Mesenchymal stem cell (in vitro differentiated cells and primary cell): ENCODE results near the gene USE1.
A peak's percentile ranks its signal among the peaks of the same experiment; 100 is the strongest.

Experiments
- DNase-seq: peaks from one replicate; pipeline ENCODE4 v3.0.0-alpha.2; 2013
- H2AFZ ChIP-seq: one replicate; pipeline ENCODE4 v1.6.1; 2013; ENCODE audit warnings: low read depth, mild to moderate bottlenecking, control low read depth, inconsistent platforms, low read length, moderate library complexity
- H2AK5ac ChIP-seq: 2 replicates; pipeline ENCODE4 v1.6.1; 2013; ENCODE audit warnings: low read length, moderate library complexity, mild to moderate bottlenecking, inconsistent platforms; ENCODE audit not compliant: severe bottlenecking
- H2BK120ac ChIP-seq: one replicate; pipeline ENCODE4 v1.6.1; 2013; ENCODE audit warnings: low read depth, mild to moderate bottlenecking, inconsistent platforms, low read length, moderate library complexity
- H2BK12ac ChIP-seq, 2 experiments: one replicate each; pipeline ENCODE4 v1.6.1; 2013; ENCODE audit warnings: inconsistent platforms in 2 of 2, low read length in 2 of 2, mild to moderate bottlenecking in 2 of 2, moderate library complexity in 2 of 2, control low read depth in 1 of 2
- H2BK15ac ChIP-seq: one replicate; pipeline ENCODE4 v1.6.1; 2013; ENCODE audit warnings: mild to moderate bottlenecking, low read depth, inconsistent platforms; ENCODE audit not compliant: poor library complexity, severe bottlenecking
- H2BK5ac ChIP-seq: 2 replicates; pipeline ENCODE4 v1.6.1; 2013; ENCODE audit warnings: low read depth, mild to moderate bottlenecking, low read length, control low read depth, inconsistent platforms; ENCODE audit not compliant: poor library complexity, severe bottlenecking
- H3K14ac ChIP-seq, 2 experiments: one replicate each; pipeline ENCODE4 v1.6.1; 2013; ENCODE audit warnings: inconsistent platforms in 2 of 2, low read length in 2 of 2, control low read depth in 1 of 2, mild to moderate bottlenecking in 1 of 2, moderate library complexity in 1 of 2
- H3K18ac ChIP-seq, 2 experiments: one replicate each; pipeline ENCODE4 v1.6.1; 2013; ENCODE audit warnings: inconsistent platforms in 2 of 2, low read length in 2 of 2, control low read depth in 1 of 2, low read depth in 1 of 2, mild to moderate bottlenecking in 1 of 2
- H3K23ac ChIP-seq, 2 experiments: one replicate each; pipeline ENCODE4 v1.6.1; 2013; ENCODE audit warnings: inconsistent platforms in 2 of 2, low read length in 2 of 2, mild to moderate bottlenecking in 2 of 2, moderate library complexity in 2 of 2, control low read depth in 1 of 2
- H3K27ac ChIP-seq: 2 replicates; pipeline ENCODE4 v1.5.1; 2013; ENCODE audit warnings: mild to moderate bottlenecking, moderate library complexity, low read length, control low read depth, inconsistent platforms; ENCODE audit not compliant: poor library complexity, severe bottlenecking
- H3K27me3 ChIP-seq, 2 experiments: 2 replicates each; pipeline versions ENCODE4 v1.6.1 to v1.7.0; 2013; ENCODE audit warnings: low read length in 2 of 2, mild to moderate bottlenecking in 2 of 2, moderate library complexity in 2 of 2, control low read depth in 1 of 2, inconsistent platforms in 1 of 2; ENCODE audit not compliant: control insufficient read depth in 1 of 2, insufficient read depth in 1 of 2
- H3K36me3 ChIP-seq, 2 experiments: 2 replicates each; pipeline versions ENCODE4 v1.6.1 to v1.7.0; 2013; ENCODE audit warnings: low read length in 2 of 2, control low read depth in 1 of 2, inconsistent platforms in 1 of 2, low read depth in 1 of 2, mild to moderate bottlenecking in 1 of 2; ENCODE audit not compliant: insufficient read depth in 2 of 2, control insufficient read depth in 1 of 2
- H3K4ac ChIP-seq, 2 experiments: one replicate each; pipeline ENCODE4 v1.6.1; 2013; ENCODE audit warnings: inconsistent platforms in 2 of 2, low read length in 2 of 2, mild to moderate bottlenecking in 2 of 2, moderate library complexity in 2 of 2, control low read depth in 1 of 2, low read depth in 1 of 2
- H3K4me1 ChIP-seq: 2 replicates; pipeline ENCODE4 v1.6.1; 2013; ENCODE audit warnings: low read depth, low read length, control low read depth; ENCODE audit not compliant: control insufficient read depth, insufficient read depth
- H3K4me2 ChIP-seq: 2 replicates; pipeline ENCODE4 v1.6.1; 2013; ENCODE audit warnings: low read length, mild to moderate bottlenecking, inconsistent platforms; ENCODE audit not compliant: poor library complexity, severe bottlenecking
- H3K4me3 ChIP-seq, 2 experiments: 2 replicates each; pipeline versions ENCODE4 v1.5.1 to v1.7.0; 2013; ENCODE audit warnings: low read length in 2 of 2, mild to moderate bottlenecking in 2 of 2, control low read depth in 1 of 2, low read depth in 1 of 2; ENCODE audit not compliant: insufficient read depth in 1 of 2
- H3K79me1 ChIP-seq: replicated peaks from 2 replicates; pipeline ENCODE4 v1.6.1; 2013; ENCODE audit warnings: mild to moderate bottlenecking, control low read depth, low read length, inconsistent platforms; ENCODE audit not compliant: poor library complexity, severe bottlenecking
- H3K9ac ChIP-seq: 2 replicates; pipeline ENCODE4 v1.7.0; 2013; ENCODE audit warnings: mild to moderate bottlenecking, low read length, moderate library complexity
- H3K9me3 ChIP-seq: 2 replicates; pipeline ENCODE4 v1.7.0; 2013; ENCODE audit warnings: mild to moderate bottlenecking, low read length; ENCODE audit not compliant: control insufficient read depth
- H4K8ac ChIP-seq: one replicate; pipeline ENCODE4 v1.6.1; 2013; ENCODE audit warnings: inconsistent platforms, mild to moderate bottlenecking, low read length, moderate library complexity
- H4K91ac ChIP-seq: one replicate; pipeline ENCODE4 v1.6.1; 2013; ENCODE audit warnings: mild to moderate bottlenecking, low read length, inconsistent platforms
- WGBS: methylation state at CpG from one replicate; pipeline ENCODE4 v1.1.7; 2013; ENCODE audit warnings: mixed read lengths; 5-methylcytosine and 5-hydroxymethylcytosine counted together

USE1 gene

GRCh38 chr19:17260842-17261325 lies 45.7 kb downstream of the USE1 start:
- no peak overlapping the region for H2AK5ac ChIP-seq
- H3K4me3 ChIP-seq, result no peak overlapping the region
- H2AFZ ChIP-seq, result no peak overlapping the region
- no peaks in the 10 kb centered on the region for H3K36me3 ChIP-seq
- no peak overlapping the region for H3K4me2 ChIP-seq
- no peaks in the 10 kb centered on the region for H3K4me1 ChIP-seq
- peak; percentile 71 for DNase-seq
- H3K27ac ChIP-seq, result no peak overlapping the region
- no peak overlapping the region for H3K23ac ChIP-seq
- H4K8ac ChIP-seq, result no peak overlapping the region
- no peak overlapping the region for H4K91ac ChIP-seq
- no peak overlapping the region for H2BK12ac ChIP-seq
- WGBS, result 27% methylated on average over 14 of the region's 15 CpGs
- H3K79me1 ChIP-seq, result no peaks in the 10 kb centered on the region
- H3K9me3 ChIP-seq, result peaks cover 10% of the 10 kb centered on the region
- H3K4ac ChIP-seq, result no peak overlapping the region
- H3K14ac ChIP-seq, result no peak overlapping the region
- no peak overlapping the region for H2BK5ac ChIP-seq
- no peak overlapping the region for H3K9ac ChIP-seq
- H2BK15ac ChIP-seq, result no peak overlapping the region
- peaks cover 0 to 10% of the 10 kb centered on the region in 2 experiments for H3K27me3 ChIP-seq
- H3K18ac ChIP-seq, result no peak overlapping the region
- no peak overlapping the region for H2BK120ac ChIP-seq

GRCh38 chr19:17262557-17262956 lies 47.4 kb downstream of the USE1 start:
- Histone ChIP-seq H3K9me3 (peaks cover 10% of the 10 kb centered on the region), H3K9ac (no peak overlapping the region), H3K18ac (no peak overlapping the region), H3K4ac (no peak overlapping the region), H2AK5ac (no peak overlapping the region), H3K4me1 (no peaks in the 10 kb centered on the region), H3K79me1 (peaks cover under 1% of the 10 kb centered on the region), H4K91ac (peak overlapping the region; percentile 29), H3K36me3 (no peaks in the 10 kb centered on the region), H2BK5ac (no peak overlapping the region), H2BK12ac (no peak overlapping the region), H2BK15ac (no peak overlapping the region), H3K14ac (no peak overlapping the region), H2BK120ac (no peak overlapping the region), H3K23ac (no peak overlapping the region), H2AFZ (no peak overlapping the region), H3K27ac (no peak overlapping the region), H3K27me3 (peaks cover 0 to 2% of the 10 kb centered on the region in 2 experiments), H3K4me2 (no peak overlapping the region), H4K8ac (no peak overlapping the region), H3K4me3 (no peak overlapping the region)
- DNase-seq, result no peak
- WGBS, result 81% methylated on average over 16 of the region's 16 CpGs

GRCh38 chr19:17263712-17264640 lies 48.8 kb downstream of the USE1 start:
- no peak for DNase-seq
- no peak overlapping the region for H4K8ac ChIP-seq
- H3K14ac ChIP-seq, result no peak overlapping the region

GRCh38 chr19:17264641-17264979 lies 49.5 kb downstream of the USE1 start, which contains the start of gene USHBP1:
USHBP1 (minus strand) TSS chr19:17264745; CDS start chr19:17264299, 446 bp downstream.
- Histone ChIP-seq H3K36me3 (peaks cover 4 to 6% of the 10 kb centered on the region in 2 experiments), H2BK5ac (no peak within 1 kb of the TSS), H4K91ac (no peak within 1 kb of the TSS), H3K4me3 (no peak within 1 kb of the TSS), H2BK120ac (no peak within 1 kb of the TSS), H3K23ac (no peak within 1 kb of the TSS), H3K79me1 (peaks cover 10% of the 10 kb centered on the region), H3K4me1 (peaks cover 7% of the 10 kb centered on the region), H3K9ac (no peak within 1 kb of the TSS), H3K27ac (no peak within 1 kb of the TSS), H3K18ac (no peak within 1 kb of the TSS), H3K4me2 (no peak within 1 kb of the TSS), H2AK5ac (no peak within 1 kb of the TSS), H2AFZ (no peak within 1 kb of the TSS), H3K4ac (no peak within 1 kb of the TSS), H2BK12ac (no peak within 1 kb of the TSS), H3K9me3 (peaks cover 4% of the 10 kb centered on the region), H4K8ac (no peak within 1 kb of the TSS), H2BK15ac (no peak within 1 kb of the TSS), H3K27me3 (peaks cover 0 to 2% of the 10 kb centered on the region in 2 experiments), H3K14ac (no peak within 1 kb of the TSS)
- WGBS, result 53% methylated on average over 5 of the region's 5 CpGs
- no peak for DNase-seq

More at GRCh38 chr19:17263712-17264640, 48.8 kb downstream of the USE1 start:
- Histone ChIP-seq H2BK12ac (no peak overlapping the region), H3K9ac (no peak overlapping the region), H3K9me3 (peaks cover 10% of the 10 kb centered on the region), H3K4me2 (no peak overlapping the region), H2BK120ac (no peak overlapping the region), H3K27ac (no peak overlapping the region), H2AFZ (no peak overlapping the region), H2BK15ac (no peak overlapping the region), H3K36me3 (peaks cover 2 to 3% of the 10 kb centered on the region in 2 experiments), H4K91ac (no peak overlapping the region), H3K27me3 (peaks cover 0 to 2% of the 10 kb centered on the region in 2 experiments), H3K79me1 (peaks cover 8% of the 10 kb centered on the region), H3K4me3 (no peak overlapping the region), H3K23ac (no peak overlapping the region), H3K18ac (no peak overlapping the region), H2AK5ac (no peak overlapping the region), H3K4ac (no peak overlapping the region), H2BK5ac (no peak overlapping the region), H3K4me1 (peaks cover 7% of the 10 kb centered on the region)
- WGBS, result 94% methylated on average over 23 of the region's 23 CpGs
